ENCODE measurements around the gene CNGB1.
"Not testable (repeated sequence)": the region's sequence is repeated elsewhere in the genome, so short reads cannot be mapped to it uniquely, and the experiment has no call there.

Gene CNGB1

GRCh38 chr16:57923841-57924240, 47.1 kb downstream of the CNGB1 start:
- DNase-seq: no peak

- DNase-seq: no peak
Measured at GRCh38 chr16:57923418-57923817, 47.5 kb downstream of the CNGB1 start.

GRCh38 chr16:57920880-57921229, 50.1 kb downstream of the CNGB1 start:
- DNase-seq: no peak

- no peak for DNase-seq
Measured at GRCh38 chr16:57920215-57920879, 50.6 kb downstream of the CNGB1 start.

GRCh38 chr16:57918994-57919393, 51.9 kb downstream of the CNGB1 start:
- no peak for DNase-seq

- no peak for DNase-seq
Measured at GRCh38 chr16:57918444-57918843, 52.5 kb downstream of the CNGB1 start.

GRCh38 chr16:57917929-57918328, 53.0 kb downstream of the CNGB1 start:
- not testable (repeated sequence) for DNase-seq

GRCh38 chr16:57917489-57917888, 53.4 kb downstream of the CNGB1 start:
- DNase-seq: not testable (repeated sequence)

GRCh38 chr16:57916735-57917438, 54.0 kb downstream of the CNGB1 start:
- no peak for DNase-seq

GRCh38 chr16:57915811-57916488, 55.0 kb downstream of the CNGB1 start:
- DNase-seq: no peak

- no peak for DNase-seq
Measured at GRCh38 chr16:57915267-57915666, 55.7 kb downstream of the CNGB1 start.

GRCh38 chr16:57914244-57915173, 56.4 kb downstream of the CNGB1 start:
- no peak for DNase-seq

- DNase-seq: no peak
Measured at GRCh38 chr16:57912529-57913260, 58.2 kb downstream of the CNGB1 start.

- DNase-seq: no peak
Measured at GRCh38 chr16:57911743-57912142, 59.2 kb downstream of the CNGB1 start.

- no peak for DNase-seq
Measured at GRCh38 chr16:57910696-57911095, 60.2 kb downstream of the CNGB1 start.

- DNase-seq: no peak
Measured at GRCh38 chr16:57908409-57908987, 62.4 kb downstream of the CNGB1 start.

GRCh38 chr16:57906382-57907316, 64.3 kb downstream of the CNGB1 start:
- DNase-seq: peak; percentile 3

GRCh38 chr16:57904101-57904500, 66.8 kb downstream of the CNGB1 start:
- DNase-seq: no peak

GRCh38 chr16:57903656-57904055, 67.3 kb downstream of the CNGB1 start:
- DNase-seq: no peak

GRCh38 chr16:57901480-57902069, 69.4 kb downstream of the CNGB1 start:
- no peak for DNase-seq

All from activated T-cell treated with anti-CD3 and anti-CD28 coated beads for 4 hours (primary cell).